SK-N-SH (cell line): ENCODE results near the gene MID2. TPM values are rescaled to one million over a fixed set of nuclear protein-coding genes. Genes with fewer than 3 reads are reported as not detected.

Experiments
- CTCF ChIA-PET: fragments of 300-600, 350-600 bp; formaldehyde crosslinking; extraction: SDS; loops from one replicate; lab custom pipeline; 2021; lab: Yijun Ruan, JAX
- POLR2A ChIA-PET: fragments of 350-600 bp; sonication (Branson Sonifier 250); formaldehyde crosslinking; extraction: SDS; loops from one replicate; lab custom pipeline; 2020; ENCODE audit warnings: antibody characterized with exemption, inconsistent platforms; lab: Yijun Ruan, JAX
- DNase-seq: peaks from one replicate; pipeline ENCODE4 v3.0.0; 2012
- H2AFZ ChIP-seq: fragments of 200-600 bp; sonication (generic); 2 replicates; pipeline ENCODE4 v1.8.1; 2016; ENCODE audit warnings: antibody characterized with exemption, mild to moderate bottlenecking, low read depth
- H3F3A ChIP-seq: fragments of 200-600 bp; sonication (generic); replicated peaks from 2 replicates; pipeline ENCODE3; 2016; ENCODE audit warnings: antibody characterized with exemption, mild to moderate bottlenecking; ENCODE audit not compliant: insufficient read depth
- H3K27ac ChIP-seq, 2 experiments: fragments of 200-500 bp in 1 of 2; fragments of 200-600 bp in 1 of 2; sonication (Bioruptor generic) in 1 of 2; sonication (generic), shearing (Covaris generic) in 1 of 2; 2 replicates each; pipeline versions ENCODE4 v1.5.1 to v1.6.1; 2014 to 2016; ENCODE audit warnings: low read depth in 2 of 2, inconsistent platforms in 1 of 2, low read length in 1 of 2, mild to moderate bottlenecking in 1 of 2, mixed read lengths in 1 of 2
- H3K27me3 ChIP-seq: fragments of 200-600 bp; sonication (generic), shearing (Covaris generic); 2 replicates; pipeline ENCODE4 v1.6.1; 2016; ENCODE audit warnings: mixed run types; ENCODE audit not compliant: insufficient read depth
- H3K36me3 ChIP-seq, 2 experiments: fragments of 200-500 bp in 1 of 2; fragments of 200-600 bp in 1 of 2; sonication (Bioruptor generic) in 1 of 2; sonication (generic) in 1 of 2; replicated peaks in 1 of 2; 2 replicates each; pipeline versions ENCODE3 to v1.5.1; 2014 to 2016; ENCODE audit warnings: low read length in 1 of 2, mild to moderate bottlenecking in 1 of 2; ENCODE audit not compliant: insufficient read depth in 2 of 2, control insufficient read depth in 1 of 2
- H3K4me1 ChIP-seq, 2 experiments: fragments of 200-500 bp in 1 of 2; fragments of 200-600 bp in 1 of 2; sonication (Bioruptor generic) in 1 of 2; sonication (generic), shearing (Covaris generic) in 1 of 2; 2 replicates each; pipeline versions ENCODE4 v1.5.1 to v1.6.1; 2014 to 2016; ENCODE audit warnings: low read depth in 1 of 2, low read length in 1 of 2, mixed run types in 1 of 2; ENCODE audit not compliant: insufficient read depth in 2 of 2, control insufficient read depth in 1 of 2
- H3K4me2 ChIP-seq: fragments of 200-600 bp; sonication (generic), shearing (Covaris generic); 2 replicates; pipeline ENCODE4 v1.6.1; 2017; ENCODE audit warnings: mixed run types
- H3K4me3 ChIP-seq, 2 experiments: fragments of 200-500 bp in 1 of 2; fragments of 200-600 bp in 1 of 2; sonication (Bioruptor generic) in 1 of 2; sonication (generic), shearing (Covaris generic) in 1 of 2; 2 replicates each; pipeline versions ENCODE4 v1.5.1 to v1.8.1; 2014 to 2016; ENCODE audit warnings: low read depth in 2 of 2, inconsistent platforms in 1 of 2, low read length in 1 of 2, mild to moderate bottlenecking in 1 of 2, mixed read lengths in 1 of 2, moderate library complexity in 1 of 2
- H3K79me2 ChIP-seq: fragments of 200-600 bp; sonication (generic); 2 replicates; pipeline ENCODE4 v1.8.1; 2017; ENCODE audit warnings: mild to moderate bottlenecking; ENCODE audit not compliant: insufficient read depth
- H3K9ac ChIP-seq: fragments of 200-600 bp; sonication (generic); 2 replicates; pipeline ENCODE4 v1.6.1; 2017; ENCODE audit warnings: mixed run types
- H3K9me2 ChIP-seq: fragments of 200-600 bp; sonication (generic); 2 replicates; pipeline ENCODE4 v1.6.1; 2017; ENCODE audit warnings: mixed run types
- H3K9me3 ChIP-seq: fragments of 200-600 bp; sonication (generic); 2 replicates; pipeline ENCODE4 v1.6.1; 2017; ENCODE audit warnings: mixed run types, mild to moderate bottlenecking, moderate library complexity
- H4K20me1 ChIP-seq: fragments of 200-600 bp; sonication (generic); 2 replicates; pipeline ENCODE4 v1.6.1; 2017; ENCODE audit warnings: mild to moderate bottlenecking, mixed run types; ENCODE audit not compliant: insufficient read depth
- CHD2 ChIP-seq: fragments of 150-350 bp; IDR thresholded peaks from 2 replicates; pipeline ENCODE4 v1.6.1; 2018; ENCODE audit warnings: low read length; ENCODE audit not compliant: partially characterized antibody
- CTCF ChIP-seq: fragments of 200-600 bp; sonication (generic); IDR thresholded peaks from 2 replicates; pipeline ENCODE4 v1.6.1; 2017; ENCODE audit warnings: antibody characterized with exemption, mild to moderate bottlenecking, moderate library complexity
- EP300 ChIP-seq, 2 experiments: IDR thresholded peaks; 2 replicates each; pipeline versions ENCODE4 v1.4.0 to v1.6.1; 2012; ENCODE audit warnings: borderline replicate concordance in 1 of 2, low read depth in 1 of 2, low read length in 1 of 2
- FOSL2 ChIP-seq: IDR thresholded peaks from 2 replicates; pipeline ENCODE4 v1.4.0; 2012; ENCODE audit warnings: low read depth, mild to moderate bottlenecking, moderate library complexity, borderline replicate concordance
- FOXJ3 ChIP-seq: sonication (generic); formaldehyde crosslinking; IDR thresholded peaks from 2 replicates; pipeline ENCODE4 v1.5.1; 2020; ENCODE audit warnings: mild to moderate bottlenecking, missing genetic modification reagents
- IRF3 ChIP-seq: fragments of 150-350 bp; IDR thresholded peaks from 2 replicates; pipeline ENCODE4 v1.6.1; 2016; ENCODE audit warnings: mild to moderate bottlenecking, low read depth, low read length
- PBX3 ChIP-seq: IDR thresholded peaks from 2 replicates; pipeline ENCODE4; 2012
- RCOR1 ChIP-seq: fragments of 150-350 bp; IDR thresholded peaks from 2 replicates; pipeline ENCODE4 v1.6.1; 2017; ENCODE audit warnings: antibody characterized with exemption, low read length
- RFX5 ChIP-seq: IDR thresholded peaks from 2 replicates; pipeline ENCODE4 v1.6.1; 2012; ENCODE audit warnings: mild to moderate bottlenecking, improper control_type of control experiment, low read length
- SIN3A ChIP-seq: IDR thresholded peaks from 2 replicates; pipeline ENCODE4 v1.6.1; 2012; ENCODE audit warnings: low read depth, mild to moderate bottlenecking, low read length, moderate library complexity, borderline replicate concordance
- USF2 ChIP-seq: fragments of 150-350 bp; IDR thresholded peaks from 2 replicates; pipeline ENCODE4 v1.6.1; 2017; ENCODE audit warnings: antibody characterized with exemption, low read length, low read depth, borderline replicate concordance
- ZBTB33 ChIP-seq: IDR thresholded peaks from 2 replicates; pipeline ENCODE4 v1.4.0; 2012; ENCODE audit warnings: low read depth, borderline replicate concordance
- WGBS: methylation state at CpG from one replicate; pipeline ENCODE4 v1.1.6; 2017; ENCODE audit warnings: low lambda C conversion rate; 5-methylcytosine and 5-hydroxymethylcytosine counted together
- polyA plus RNA-seq, 3 experiments: library from polyadenylated mRNA; depleted of rRNA; stranded (reverse); fragments of >200 nt; gene quantifications; 2 replicates each; pipeline ENCODE4 v1.2.3, GENCODE V29; 2012

Gene MID2
- polyA plus RNA-seq, 1 of the 3 experiments (the other 2 are of a cell fraction) = 0.16 TPM

- ChIA-PET POLR2A (no interaction called here), CTCF (no interaction called here)
- H3K27me3 ChIP-seq = peaks cover 10% of the 10 kb centered on the region; the same call in 1 of the 2 replicates
- no peak for DNase-seq
- no peaks in the 10 kb centered on the region for H3K9me2 ChIP-seq
- H3K4me3 ChIP-seq = no peak overlapping the region
- H3K9me3 ChIP-seq = no peaks in the 10 kb centered on the region
- H3K79me2 ChIP-seq = no peaks in the 10 kb centered on the region
- no peak overlapping the region for H3K27ac ChIP-seq
- H3K4me1 ChIP-seq = no peaks in the 10 kb centered on the region
- no peaks in the 10 kb centered on the region for H3K36me3 ChIP-seq
- no peaks in the 10 kb centered on the region for H3F3A ChIP-seq
- H4K20me1 ChIP-seq = no peaks in the 10 kb centered on the region
- no peak for TF ChIP-seq CHD2
- no peak for TF ChIP-seq FOSL2
- TF ChIP-seq FOXJ3 (CRISPR knock-in tag) = no peak
- no peak for TF ChIP-seq EP300 (IDR thresholded peaks at IDR 0.05; ENCODE audit: borderline replicate concordance in 1 of 2, low read depth in 1 of 2, low read length in 1 of 2)
- no peak for TF ChIP-seq RCOR1
- TF ChIP-seq RFX5 = no peak
- TF ChIP-seq CTCF = no peak
- no peak for TF ChIP-seq PBX3
- no peak for TF ChIP-seq IRF3
- no peak overlapping the region for H3K4me2 ChIP-seq
- H2AFZ ChIP-seq = no peak overlapping the region
- 7% methylated on average over 4 of the region's 6 CpGs for WGBS
- no peak overlapping the region for H3K9ac ChIP-seq
Observed at GRCh38 chrX:107871136-107871535, 45.5 kb downstream of the MID2 start.

- H4K20me1 ChIP-seq = no peaks in the 10 kb centered on the region
- DNase-seq = no peak
- H3K9me3 ChIP-seq = no peaks in the 10 kb centered on the region
- WGBS = 11% methylated on average over 5 of the region's 5 CpGs
- H3K79me2 ChIP-seq = no peaks in the 10 kb centered on the region
- no peak overlapping the region for H3K27ac ChIP-seq
- H3K9me2 ChIP-seq = no peaks in the 10 kb centered on the region
- TF ChIP-seq SIN3A (no peak), ZBTB33 (no peak), USF2 (no peak)
- H3K9ac ChIP-seq = no peak overlapping the region
- no peaks in the 10 kb centered on the region; the same call in 1 of the 2 replicates for H3K27me3 ChIP-seq
- POLR2A ChIA-PET = no interaction called here
- CTCF ChIA-PET = no interaction called here
- no peak overlapping the region for H2AFZ ChIP-seq
- no peaks in the 10 kb centered on the region for H3K36me3 ChIP-seq
- H3K4me3 ChIP-seq = no peak overlapping the region
- H3F3A ChIP-seq = no peaks in the 10 kb centered on the region
- H3K4me1 ChIP-seq = no peaks in the 10 kb centered on the region
- no peak overlapping the region for H3K4me2 ChIP-seq
Observed at GRCh38 chrX:107878106-107878505, 52.4 kb downstream of the MID2 start.
